GM18519 (cell line): ENCODE data around the gene TTC21B.

Experiments
- ATAC-seq: cut with Tn5 transposase; IDR thresholded peaks from one replicate; pipeline ENCODE4 v1.9.1; 2021; ENCODE audit warnings: mild to moderate bottlenecking, moderate library complexity; ENCODE audit not compliant: unreplicated experiment, low FRiP score

TTC21B gene

GRCh38 chr2:165927774-165928173 is 25.8 kb downstream of the TTC21B start:
- ATAC-seq = no peak

GRCh38 chr2:165927353-165927752 is 26.2 kb downstream of the TTC21B start:
- no peak for ATAC-seq

GRCh38 chr2:165924946-165925345 is 28.6 kb downstream of the TTC21B start:
- ATAC-seq = no peak

DNA sequence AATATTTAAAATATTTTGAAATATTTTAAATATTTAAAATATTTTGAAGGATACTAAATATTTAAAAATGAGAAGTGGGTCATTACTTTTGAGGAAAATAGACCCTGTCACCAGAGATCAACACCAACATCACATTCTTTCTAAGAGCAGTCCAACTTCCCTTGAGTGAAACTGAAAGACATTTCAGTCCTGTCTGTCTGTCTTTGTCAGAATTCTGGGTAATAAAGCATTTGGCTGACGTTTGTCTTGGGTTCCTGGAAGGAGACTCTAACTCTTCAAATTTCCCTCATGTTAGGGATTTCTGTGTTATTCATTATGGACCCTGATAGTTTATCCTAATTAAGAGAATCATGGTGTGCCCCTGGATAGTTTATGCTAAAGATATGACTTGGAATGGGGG is 32.8 kb downstream of the TTC21B start:
- peak; percentile 38 for ATAC-seq

DNA sequence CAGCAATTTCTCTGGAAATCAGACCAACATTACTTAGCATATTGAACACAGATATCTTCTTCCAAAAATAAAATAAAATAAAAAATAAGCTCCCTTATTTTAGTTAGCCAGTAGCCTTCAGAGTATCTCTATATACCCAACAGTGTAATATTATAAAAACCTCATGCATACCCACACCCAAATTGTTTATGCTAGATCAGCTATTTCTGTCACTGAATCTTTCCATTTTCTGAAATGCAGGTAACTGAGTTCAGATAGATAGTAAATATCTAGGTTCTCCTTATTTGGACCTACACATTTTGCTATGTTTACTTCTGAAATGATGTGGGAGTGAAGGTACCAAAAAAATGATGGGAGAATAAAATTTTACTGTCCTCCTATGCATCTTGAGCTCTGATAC is 39.9 kb downstream of the TTC21B start:
- no peak for ATAC-seq

DNA sequence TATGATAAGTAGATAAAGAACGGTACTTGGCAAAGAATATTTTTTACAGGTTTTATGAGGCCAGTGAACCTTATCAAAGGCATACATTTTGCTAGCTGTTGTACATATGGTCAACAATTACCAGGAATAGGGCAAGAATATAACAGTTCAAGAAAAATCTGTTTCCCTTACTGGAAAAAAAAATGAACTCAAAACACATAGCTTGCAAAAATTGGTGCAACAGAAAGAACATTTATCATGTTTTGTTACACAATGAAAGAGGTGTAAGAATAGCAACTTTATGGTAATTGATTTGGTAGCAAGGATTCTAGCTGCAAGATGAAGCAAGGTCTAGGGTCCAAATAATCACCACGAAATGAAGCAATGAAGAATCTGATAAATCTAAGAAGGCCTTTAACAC is 41.6 kb downstream of the TTC21B start:
- no peak for ATAC-seq

DNA sequence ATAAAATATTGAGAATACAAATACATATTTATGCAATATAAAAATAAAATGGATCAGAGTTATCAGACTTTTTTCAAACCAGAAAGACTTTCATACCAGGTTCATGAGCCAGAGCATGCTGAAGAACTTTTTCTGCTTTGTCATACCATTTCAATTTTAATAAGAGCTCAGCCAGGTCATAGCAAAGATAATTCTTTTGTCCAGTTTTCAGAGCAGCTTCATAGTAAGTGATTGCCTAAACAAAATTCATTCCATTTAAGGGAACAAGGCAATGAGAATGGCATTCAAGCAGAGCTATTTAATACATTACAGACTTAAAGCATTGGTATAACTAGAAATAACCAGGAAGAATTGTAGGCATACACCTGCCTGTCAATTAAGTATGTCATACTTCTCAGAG is 42.3 kb downstream of the TTC21B start:
- ATAC-seq = no peak

DNA sequence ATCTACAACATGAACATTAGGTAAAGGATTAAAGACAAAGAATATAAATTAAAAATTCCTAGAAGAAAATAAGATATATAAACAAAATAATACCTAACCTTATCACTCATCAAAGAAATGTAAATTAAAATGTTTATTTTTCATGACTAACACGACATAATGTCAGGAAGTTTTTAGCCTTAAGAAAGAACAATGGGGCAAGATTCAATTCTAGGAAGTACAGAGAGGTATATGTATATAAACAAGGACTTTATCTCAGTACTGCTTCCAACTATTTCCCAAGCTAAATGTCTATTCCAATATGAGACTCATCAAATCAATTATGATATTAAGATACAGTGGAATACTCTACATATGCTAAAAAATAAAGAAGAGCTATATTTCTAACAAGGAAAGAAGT is 44.1 kb downstream of the TTC21B start:
- ATAC-seq = no peak

DNA sequence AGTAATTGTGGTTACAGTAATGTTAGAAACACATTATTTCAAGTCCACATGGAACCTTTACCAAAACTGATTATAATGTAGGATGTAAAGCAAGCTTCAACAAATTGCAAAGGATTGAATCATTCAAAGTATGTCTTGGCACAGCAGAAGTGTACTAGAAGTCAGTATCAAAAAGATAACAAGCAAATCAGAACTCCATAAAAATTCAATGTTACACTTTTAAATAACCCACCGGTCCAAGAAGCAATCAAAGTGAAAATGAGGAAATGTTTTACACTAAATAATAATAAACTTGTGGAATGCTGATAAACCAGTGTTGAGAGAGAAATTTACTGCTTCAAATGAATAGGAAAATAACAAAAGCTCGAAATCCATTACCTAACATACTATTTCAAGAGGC is 47.7 kb downstream of the TTC21B start:
- no peak for ATAC-seq

DNA sequence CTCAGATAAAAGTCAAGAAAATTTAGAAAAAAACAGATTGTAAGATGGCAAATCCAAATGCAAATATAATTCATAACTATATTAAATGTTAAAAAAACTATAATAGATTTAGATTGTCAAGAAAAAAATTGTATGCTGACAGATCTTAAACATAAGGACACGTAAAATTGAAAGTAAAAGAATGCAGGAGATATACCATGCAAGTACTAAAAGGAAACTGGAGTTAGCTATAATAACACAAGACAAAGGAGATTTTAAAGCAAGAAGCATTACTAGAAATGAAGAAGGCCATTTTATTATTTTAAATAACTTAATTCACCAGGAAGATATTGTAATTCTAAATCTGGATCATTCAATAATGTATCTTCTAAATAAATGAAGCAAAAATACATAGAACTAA is 48.3 kb downstream of the TTC21B start:
- no peak for ATAC-seq

GRCh38 chr2:165904432-165904831 is 49.1 kb downstream of the TTC21B start:
- no peak for ATAC-seq

DNA sequence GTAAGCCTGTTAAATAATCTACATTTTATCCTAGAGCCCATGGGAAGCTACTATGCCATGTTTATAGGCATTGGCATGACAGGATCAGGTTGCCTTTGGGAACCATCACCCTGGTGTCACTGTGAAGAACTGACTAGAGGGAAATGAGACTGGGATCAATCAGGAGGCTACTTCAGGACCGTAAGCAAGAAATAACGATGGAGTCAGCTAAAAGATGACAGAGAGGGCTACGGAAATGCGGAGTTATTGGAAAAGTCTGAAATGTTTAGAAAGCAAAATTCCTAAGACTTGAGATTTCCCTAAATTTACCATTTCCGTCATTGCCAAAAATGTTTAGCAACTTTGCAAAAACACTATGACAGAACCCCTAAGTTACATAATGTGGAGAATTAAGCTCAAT is 50.2 kb downstream of the TTC21B start:
- no peak for ATAC-seq

- ATAC-seq = no peak
Measured at GRCh38 chr2:165902934-165903333, 50.6 kb downstream of the TTC21B start.

- no peak for ATAC-seq
Measured at GRCh38 chr2:165901620-165902298, 51.8 kb downstream of the TTC21B start.

DNA sequence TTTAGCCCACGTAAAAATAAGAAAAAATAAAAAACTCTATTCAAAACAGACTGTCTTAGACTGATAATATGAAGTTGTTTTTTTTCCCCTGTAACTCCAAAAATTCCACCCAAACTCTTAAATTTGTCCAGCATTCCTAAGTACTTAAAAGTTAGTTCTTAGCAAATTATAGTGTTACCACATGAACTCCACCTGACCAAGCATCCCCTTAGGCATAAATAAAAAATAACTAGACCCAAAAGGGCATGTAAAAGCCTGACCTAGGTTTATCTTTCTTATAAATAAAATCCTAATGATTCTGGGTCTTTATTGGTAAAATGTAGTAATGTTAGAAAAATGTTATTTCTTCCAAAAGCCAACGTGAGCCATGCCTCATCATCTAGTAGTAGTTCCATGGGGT is 54.3 kb downstream of the TTC21B start:
- no peak for ATAC-seq

GRCh38 chr2:165898381-165898780 is 55.2 kb downstream of the TTC21B start:
- no peak for ATAC-seq

DNA sequence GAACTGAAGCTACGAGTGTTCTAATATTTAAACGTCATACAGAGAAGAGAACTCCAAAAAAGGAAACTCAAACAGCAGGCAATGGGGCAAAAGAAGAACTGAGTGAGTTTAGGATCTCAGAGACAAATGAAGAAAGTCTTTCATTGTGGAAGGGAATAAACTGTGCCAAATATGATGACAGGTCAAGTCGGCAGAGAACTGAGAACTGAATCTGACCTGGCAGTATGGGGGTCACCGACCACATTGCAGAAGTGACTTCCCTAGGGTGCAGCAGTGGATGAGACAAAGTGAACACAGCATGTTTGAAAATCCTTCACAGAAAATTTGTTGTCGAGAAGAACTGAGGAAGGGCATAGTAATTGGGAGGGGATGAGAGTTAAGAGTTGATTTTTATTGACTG is 55.9 kb downstream of the TTC21B start:
- ATAC-seq = peak; percentile 47

GRCh38 chr2:165897074-165897473 is 56.5 kb downstream of the TTC21B start:
- ATAC-seq = no peak

- peak; percentile 92 for ATAC-seq
Measured at GRCh38 chr2:165895974-165896373, 57.6 kb downstream of the TTC21B start.

GRCh38 chr2:165893556-165893955 is 60.0 kb downstream of the TTC21B start:
- ATAC-seq = no peak

- ATAC-seq = no peak
Measured at GRCh38 chr2:165892526-165892925, 61.0 kb downstream of the TTC21B start.

DNA sequence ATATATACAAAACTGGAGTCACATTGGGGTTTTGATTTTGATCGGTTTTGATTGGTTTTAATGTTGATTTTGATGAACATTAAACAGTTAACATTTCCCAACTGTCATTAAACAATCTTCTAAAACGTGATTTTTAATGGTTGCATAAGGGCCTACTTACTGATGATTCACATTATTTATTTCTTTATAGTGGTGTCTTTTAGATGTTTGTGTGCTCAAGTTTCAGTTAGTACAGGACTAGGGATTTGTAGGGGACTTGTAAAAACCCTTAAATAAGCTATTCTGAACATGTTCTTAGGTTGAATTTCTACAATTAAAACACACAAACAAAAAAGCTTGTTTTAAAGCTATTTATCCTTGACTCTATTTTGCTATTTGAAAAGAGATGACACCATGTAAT is 61.6 kb downstream of the TTC21B start:
- no peak for ATAC-seq

GRCh38 chr2:165891345-165891744 is 62.2 kb downstream of the TTC21B start:
- ATAC-seq = no peak
